GM12892 (cell line): Measurements from ENCODE around the gene ADAM8.

ENCODE experiments used
- DNase-seq: peaks from one replicate; pipeline ENCODE4 v3.0.0; 2011; ENCODE audit not compliant: insufficient read length
- FAIRE-seq: peaks from 2 replicates; lab custom pipeline; 2011; peaks lifted over from hg19 to GRCh38; lab: Jason Lieb, UNC
- POLR2A ChIP-seq: IDR thresholded peaks from 2 replicates; pipeline ENCODE4 v1.6.1; 2011; ENCODE audit warnings: low read depth, low read length, control low read depth
- POLR2AphosphoS5 ChIP-seq: IDR thresholded peaks from 2 replicates; pipeline ENCODE4 v1.6.1; 2011; ENCODE audit warnings: low read depth, low read length, control low read depth
- TAF1 ChIP-seq: IDR thresholded peaks from 2 replicates; pipeline ENCODE4 v1.6.1; 2011; ENCODE audit warnings: low read depth, mild to moderate bottlenecking, control low read depth, low read length, borderline replicate concordance

The ADAM8 gene

GRCh38 chr10:133214468-133215410 is 61.9 kb downstream of the ADAM8 start:
- no peak for DNase-seq
- TF ChIP-seq POLR2AphosphoS5: no peak
- TF ChIP-seq POLR2A: no peak
- TF ChIP-seq TAF1: no peak
- no peak for FAIRE-seq

- DNase-seq (no peak), FAIRE-seq (no peak)
- TF ChIP-seq POLR2A (no peak), POLR2AphosphoS5 (no peak), TAF1 (no peak)
Measured at GRCh38 chr10:133213641-133214467, 62.8 kb downstream of the ADAM8 start.

GRCh38 chr10:133212853-133213494 is 63.7 kb downstream of the ADAM8 start:
- no peak for FAIRE-seq
- no peak for DNase-seq
- TF ChIP-seq TAF1 (no peak), POLR2A (no peak), POLR2AphosphoS5 (no peak)
